ENCODE data around the gene LRRC45. TPM values are rescaled to one million over a fixed set of nuclear protein-coding genes. Genes with fewer than 3 reads are reported as not detected.

The LRRC45 gene
- total and polyA plus RNA-seq, 9 of the 15 experiments (the other 6 are each of a cell fraction or from before 2014, with no cell fraction given), result 3.5 to 21.5 (median 11.2) TPM; not detected in 2

DNA sequence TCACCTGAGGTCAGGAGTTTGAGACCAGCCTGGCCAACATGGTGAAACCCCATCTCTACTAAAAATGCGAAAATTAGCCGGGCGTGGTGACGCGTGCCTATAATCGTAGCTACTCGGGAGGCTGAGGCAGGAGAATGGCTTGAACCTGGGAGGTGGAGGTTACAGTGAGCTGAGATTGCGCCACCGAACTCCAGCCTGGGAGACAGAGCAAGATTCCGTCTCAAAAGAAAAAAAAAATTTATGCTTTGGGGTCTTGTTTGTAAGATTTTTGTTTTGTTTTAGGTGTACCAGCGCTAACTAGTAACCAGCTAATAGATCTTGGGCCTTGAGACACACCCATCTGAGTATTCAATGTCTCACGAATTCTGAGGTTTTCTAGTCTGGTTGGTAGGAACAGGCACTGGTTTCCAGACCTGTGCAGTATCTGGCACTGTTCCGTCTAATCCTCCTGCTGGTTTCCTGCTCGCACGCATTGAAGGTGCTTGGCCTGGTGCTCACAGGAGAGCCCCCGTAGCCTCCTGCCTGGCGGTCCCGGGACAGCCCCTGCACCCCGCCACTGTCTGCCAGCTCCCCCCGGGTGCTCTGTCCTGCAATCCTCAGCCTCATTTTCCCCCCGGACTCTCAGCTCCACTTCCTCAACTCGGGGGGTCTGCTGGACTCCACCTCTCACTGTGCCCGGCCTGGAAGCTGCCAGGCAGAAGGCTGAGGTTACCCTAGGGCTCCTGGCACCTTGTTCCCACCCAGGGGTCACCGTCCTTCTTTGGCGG is 53.1 kb downstream of the LRRC45 start:
- in situ Hi-C loops (cut with MboI) (no loop called here), intact Hi-C loops (cut with micrococcal nuclease) (no loop called here)
- no peak overlapping the region for H3K4me2 ChIP-seq (ENCODE audit: insufficient read depth, low read length)
- 0 out of 3 replicates have a peak, but pooled peaks have one; percentile 2 for ATAC-seq
- H3K27ac ChIP-seq (ENCODE audit: extremely low read depth, low read depth, low read length), result no peak overlapping the region
- H3K79me2 ChIP-seq (ENCODE audit: control insufficient read depth, insufficient read depth, low read length), result no peaks in the 10 kb centered on the region
- H4K20me1 ChIP-seq (replicated peaks; ENCODE audit: control insufficient read depth, insufficient read depth, low read length), result peaks cover 27% of the 10 kb centered on the region
- peak; percentile 70 for FAIRE-seq
- peaks cover 0 to 46% of the 10 kb centered on the region in 2 experiments; a peak in 2 of 5 replicates for H3K4me1 ChIP-seq (replicated peaks in 1 of 2; ENCODE audit: control insufficient read depth in 2 of 2, insufficient read depth in 2 of 2, low read length in 2 of 2)
- H3K9me1 ChIP-seq (ENCODE audit: control insufficient read depth, insufficient read depth, low read length), result peaks cover 3% of the 10 kb centered on the region
- peak overlapping the region in 1 of 2 experiments; percentile 75; a peak in 2 of 4 replicates for H3K9ac ChIP-seq (ENCODE audit: insufficient read depth in 1 of 2, low read depth in 2 of 2, low read length in 2 of 2)
- WGBS (ENCODE audit: insufficient coverage, low coverage, missing lambda C conversion rate), result 43% methylated on average over 25 of the region's 25 CpGs
- peak in 1 of 4 experiments; percentile 34 for DNase-seq (ENCODE audit: extremely low read depth in 1 of 4, low spot score in 3 of 4)
- ChIA-PET POLR2A (interaction anchor here (0.5 to 4.2 kb wide), 11 partner anchors 10 to 948 kb away, joined by 3 to 52 read pairs (median 3); partner anchors contain the start of genes DUS1L and FASN), CTCF (ENCODE audit: low intra/inter-chr PET ratio) (no interaction called here)
- peaks cover 36% of the 10 kb centered on the region; the same call in 2 of the 3 replicates for H3K36me3 ChIP-seq (ENCODE audit: control insufficient read depth, insufficient read depth, low read length)
- H3K27me3 ChIP-seq (ENCODE audit: control insufficient read depth in 2 of 2, insufficient read depth in 2 of 2, low read length in 2 of 2), result no peaks in the 10 kb centered on the region
- H2AFZ ChIP-seq (ENCODE audit: low read depth, low read length), result no peak overlapping the region
- no peaks in the 10 kb centered on the region for H3K9me3 ChIP-seq (replicated peaks; ENCODE audit: control insufficient read depth, insufficient read depth, low read depth, low read length)
- BruUV-seq (replicated peaks), result no TSS peak
- no peak overlapping the region for H3K4me3 ChIP-seq
- TF ChIP-seq SIN3A (IDR thresholded peaks at IDR 0.05; ENCODE audit: borderline replicate concordance in 2 of 2, control insufficient read depth in 1 of 2, low read depth in 2 of 2, low read length in 2 of 2) (peak in 1 of 2 experiments; percentile 83; a peak in 2 of 4 replicates), ZFPM2 (CRISPR knock-in tag; IDR thresholded peaks at IDR 0.05) (no peak), CHD2 (IDR thresholded peaks at IDR 0.05; ENCODE audit: low read depth, low read length) (peak; percentile 7; the same call in 1 of the 2 replicates), TARDBP (IDR thresholded peaks at IDR 0.05) (no peak), CHD7 (IDR thresholded peaks at IDR 0.05; ENCODE audit: low read depth, low read length) (peak; percentile 64), NR4A1 (CRISPR knock-in tag; IDR thresholded peaks at IDR 0.05) (no peak), NR4A1 (tag; IDR thresholded peaks at IDR 0.05) (no peak)
- TF ChIP-seq, protein P1, sequence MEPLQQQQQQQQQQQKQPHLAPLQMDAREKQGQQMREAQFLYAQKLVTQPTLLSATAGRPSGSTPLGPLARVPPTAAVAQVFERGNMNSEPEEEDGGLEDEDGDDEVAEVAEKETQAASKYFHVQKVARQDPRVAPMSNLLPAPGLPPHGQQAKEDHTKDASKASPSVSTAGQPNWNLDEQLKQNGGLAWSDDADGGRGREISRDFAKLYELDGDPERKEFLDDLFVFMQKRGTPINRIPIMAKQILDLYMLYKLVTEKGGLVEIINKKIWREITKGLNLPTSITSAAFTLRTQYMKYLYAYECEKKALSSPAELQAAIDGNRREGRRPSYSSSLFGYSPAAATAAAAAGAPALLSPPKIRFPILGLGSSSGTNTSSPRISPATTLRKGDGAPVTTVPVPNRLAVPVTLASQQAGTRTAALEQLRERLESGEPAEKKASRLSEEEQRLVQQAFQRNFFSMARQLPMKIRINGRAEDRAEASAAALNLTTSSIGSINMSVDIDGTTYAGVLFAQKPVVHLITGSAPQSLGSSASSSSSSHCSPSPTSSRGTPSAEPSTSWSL (CRISPR knock-in tag; IDR thresholded peaks at IDR 0.05; ENCODE audit: borderline replicate concordance), result no peak
